K562 (cell line): ENCODE results near the gene ANKMY1. TPM values are rescaled to one million over a fixed set of nuclear protein-coding genes. Genes with fewer than 3 reads are reported as not detected.

Source experiments
- ATAC-seq: fragments of 200-7000 bp; cut with Tn5 transposase; 3 replicates; pipeline ENCODE4 v1.9.1; 2020; ENCODE audit warnings: moderate library complexity
- BruUV-seq: library from RNA; stranded (reverse); fragments of 400-500 nt; replicated peaks from 2 replicates; lab custom pipeline; 2021; lab: Mats Ljungman, UMichigan
- CTCF ChIA-PET: fragments of 300-600 bp; formaldehyde crosslinking; extraction: SDS; loops from one replicate; lab custom pipeline; 2021; ENCODE audit warnings: low intra/inter-chr PET ratio; lab: Yijun Ruan, JAX
- POLR2A ChIA-PET: fragments of 300-600, 350-650 bp; sonication (Branson Sonifier 250); formaldehyde crosslinking; extraction: SDS; loops from one replicate; lab custom pipeline; 2021; ENCODE audit warnings: antibody characterized with exemption, inconsistent platforms; lab: Yijun Ruan, JAX
- DNase-seq, 4 experiments: peaks; one replicate each; pipeline versions ENCODE4 v3.0.0 to v3.0.0-alpha.2; 2011 to 2018; ENCODE audit warnings: low spot score in 3 of 4, mixed read lengths in 3 of 4; ENCODE audit errors: extremely low read depth in 1 of 4
- FAIRE-seq: peaks from 2 replicates; lab custom pipeline; 2011; peaks lifted over from hg19 to GRCh38; lab: Jason Lieb, UNC
- H2AFZ ChIP-seq: 2 replicates; pipeline ENCODE4 v1.6.0; 2011; ENCODE audit warnings: low read depth, low read length, control low read depth, inconsistent platforms
- H3K27ac ChIP-seq: fragments of 200-600 bp; 3 replicates; pipeline ENCODE4 v1.8.0; 2011; ENCODE audit warnings: low read depth, mild to moderate bottlenecking, control low read depth, inconsistent platforms, low read length, moderate library complexity, mixed read lengths; ENCODE audit errors: extremely low read depth
- H3K27me3 ChIP-seq, 2 experiments: fragments of 300-600 bp in 1 of 2; 2 replicates in 1 of 2; 3 replicates in 1 of 2; pipeline versions ENCODE4 v1.6.0 to v1.8.0; 2011; ENCODE audit warnings: inconsistent platforms in 2 of 2, low read length in 2 of 2, mild to moderate bottlenecking in 1 of 2, mixed read lengths in 1 of 2, moderate library complexity in 1 of 2; ENCODE audit not compliant: control insufficient read depth in 2 of 2, insufficient read depth in 2 of 2
- H3K36me3 ChIP-seq: fragments of 300-600 bp; 3 replicates; pipeline ENCODE4 v1.8.0; 2011; ENCODE audit warnings: mild to moderate bottlenecking, low read length, inconsistent platforms; ENCODE audit not compliant: control insufficient read depth, insufficient read depth
- H3K4me1 ChIP-seq, 2 experiments: fragments of 200-600 bp in 1 of 2; replicated peaks in 1 of 2; 2 replicates in 1 of 2; 3 replicates in 1 of 2; pipeline versions ENCODE4 v1.5.1 to v1.8.0; 2011; ENCODE audit warnings: inconsistent platforms in 2 of 2, low read length in 2 of 2, mild to moderate bottlenecking in 1 of 2, mixed read lengths in 1 of 2, moderate library complexity in 1 of 2; ENCODE audit not compliant: control insufficient read depth in 2 of 2, insufficient read depth in 2 of 2
- H3K4me2 ChIP-seq: 2 replicates; pipeline ENCODE4 v1.6.1; 2011; ENCODE audit warnings: low read length, control low read depth, inconsistent platforms, mixed read lengths; ENCODE audit not compliant: insufficient read depth
- H3K4me3 ChIP-seq: fragments of 200-600 bp; sonication (generic), shearing (Covaris generic); 2 replicates; pipeline ENCODE4 v1.5.1; 2016; ENCODE audit warnings: control low read depth, inconsistent platforms
- H3K79me2 ChIP-seq: fragments of 200-600 bp; 3 replicates; pipeline ENCODE4 v1.8.0; 2011; ENCODE audit warnings: low read length, inconsistent platforms; ENCODE audit not compliant: control insufficient read depth, insufficient read depth
- H3K9ac ChIP-seq, 2 experiments: 2 replicates each; pipeline versions ENCODE4 v1.6.0 to v1.6.1; 2011; ENCODE audit warnings: low read depth in 2 of 2, low read length in 2 of 2, control low read depth in 1 of 2, inconsistent platforms in 1 of 2, mild to moderate bottlenecking in 1 of 2, mixed read lengths in 1 of 2; ENCODE audit not compliant: insufficient read depth in 1 of 2
- H3K9me1 ChIP-seq: one replicate; pipeline ENCODE4 v1.6.0; 2011; ENCODE audit warnings: inconsistent platforms, mild to moderate bottlenecking, low read length, moderate library complexity; ENCODE audit not compliant: control insufficient read depth, insufficient read depth
- H3K9me3 ChIP-seq: replicated peaks from 2 replicates; pipeline ENCODE4 v1.5.1; 2011; ENCODE audit warnings: low read depth, low read length, inconsistent platforms; ENCODE audit not compliant: control insufficient read depth, insufficient read depth
- H4K20me1 ChIP-seq: replicated peaks from 2 replicates; pipeline ENCODE4 v1.6.1; 2011; ENCODE audit warnings: low read length, inconsistent platforms, mixed read lengths; ENCODE audit not compliant: control insufficient read depth, insufficient read depth
- FOXA1 ChIP-seq: fragments of 450-650 bp; IDR thresholded peaks from 2 replicates; pipeline ENCODE4 v1.6.1; 2016; ENCODE audit warnings: mild to moderate bottlenecking, borderline replicate concordance
- PHB ChIP-seq: fragments of 250-450 bp; sonication (Bioruptor Pico); IDR thresholded peaks from 2 replicates; pipeline ENCODE4 v1.5.0; 2021
- PHF21A ChIP-seq: fragments of 450-650 bp; IDR thresholded peaks from 2 replicates; pipeline ENCODE4 v1.6.1; 2017; ENCODE audit warnings: low read depth, borderline replicate concordance
- SRSF1 ChIP-seq: fragments of 200-400 bp; formaldehyde crosslinking; IDR thresholded peaks from 2 replicates; pipeline ENCODE4 v1.6.1; 2017; ENCODE audit warnings: mild to moderate bottlenecking, low read depth, low read length, moderate library complexity
- TCFL5 ChIP-seq: fragments of 250-450 bp; sonication (Bioruptor Pico); conservative IDR thresholded peaks from 2 replicates; pipeline ENCODE4 v1.6.1; 2021; ENCODE audit warnings: mild to moderate bottlenecking, moderate library complexity, matching md5 sums
- WHSC1 ChIP-seq: IDR thresholded peaks from one replicate; pipeline ENCODE4 v1.6.1; 2012; ENCODE audit warnings: low read length, control low read depth, inconsistent platforms
- ZNF282 ChIP-seq: sonication (generic); formaldehyde crosslinking; IDR thresholded peaks from 2 replicates; pipeline ENCODE4 v1.8.1; 2023; ENCODE audit warnings: missing genetic modification reagents
- ZNF592 ChIP-seq: fragments of 450-650 bp; IDR thresholded peaks from 2 replicates; pipeline ENCODE4 v1.6.1; 2017; ENCODE audit warnings: antibody characterized with exemption, mild to moderate bottlenecking
- ZNF764 ChIP-seq: fragments of 250-450 bp; sonication (Bioruptor Pico); IDR thresholded peaks from 2 replicates; pipeline ENCODE4 v1.4.0; 2020; ENCODE audit warnings: low read depth, mild to moderate bottlenecking, moderate library complexity
- WGBS: fragments of 100-300 bp; shearing (Covaris generic); methylation state at CpG from one replicate; pipeline ENCODE4 v1.1.6; 2016; ENCODE audit warnings: low coverage, mixed read lengths; ENCODE audit not compliant: insufficient coverage; ENCODE audit errors: missing lambda C conversion rate; 5-methylcytosine and 5-hydroxymethylcytosine counted together
- in situ Hi-C: fragments of 300-500 bp; cut with MboI; formaldehyde crosslinking; loops from 4 replicates; pipeline ENCODE4 v1.15.0; 2018; ENCODE audit warnings: inconsistent platforms, mixed read lengths
- intact Hi-C: fragments of 100-400 bp; cut with micrococcal nuclease; formaldehyde crosslinking; loops from 2 replicates; pipeline ENCODE4 v1.14.2; 2022
- polyA plus RNA-seq, 8 experiments: library from polyadenylated mRNA; depleted of rRNA in 4 of 8; stranded (reverse) in 5 of 8; unstranded in 3 of 8; fragments of >200 nt; fragmentation: Nextera tagmentation in 2 of 8; fragmentation: Illumina TruSeq in 1 of 8; extraction: Ambion mirVana in 2 of 8; extraction: Trizol in 1 of 8; gene quantifications; 2 replicates each; pipeline versions ENCODE4 v1.2.1 to v1.2.3, GENCODE V29; 2011 to 2014; ENCODE audit warnings: inconsistent platforms in 1 of 8, missing spikeins in 1 of 8
- total RNA-seq, 7 experiments: library from RNA; depleted of rRNA in 6 of 7; stranded (reverse); fragments of >200 nt in 6 of 7; fragmentation: Illumina TruSeq in 2 of 7; extraction: Trizol in 2 of 7; gene quantifications; 2 replicates each; pipeline versions ENCODE4 v1.2.1 to v1.2.3, GENCODE V29; 2011 to 2021; ENCODE audit warnings: low replicate concordance in 1 of 7

The ANKMY1 gene
- total and polyA plus RNA-seq, 9 of the 15 experiments (the other 6 are each of a cell fraction or from before 2014, with no cell fraction given) = 0.75 to 15.1 (median 11.7) TPM

GRCh38 chr2:240444464-240444863, 113.3 kb downstream of the ANKMY1 start:
- Histone ChIP-seq H3K9me3 (no peaks in the 10 kb centered on the region), H3K36me3 (no peaks in the 10 kb centered on the region), H3K4me2 (no peak overlapping the region), H3K4me1 (peaks cover 0 to 13% of the 10 kb centered on the region in 2 experiments; a peak in 2 of 5 replicates), H3K9ac (no peak overlapping the region), H2AFZ (no peak overlapping the region), H3K27me3 (peaks cover 0 to 73% of the 10 kb centered on the region in 2 experiments; a peak in 2 of 5 replicates), H4K20me1 (no peaks in the 10 kb centered on the region; the same call in none of the 2 replicates), H3K27ac (no peak overlapping the region), H3K9me1 (no peaks in the 10 kb centered on the region), H3K4me3 (no peak overlapping the region), H3K79me2 (no peaks in the 10 kb centered on the region)
- TF ChIP-seq PHF21A (no peak), WHSC1 (no peak), ZNF764 (CRISPR knock-in tag) (no peak), TCFL5 (CRISPR knock-in tag) (no peak), SRSF1 (no peak), PHB (CRISPR knock-in tag) (no peak), FOXA1 (no peak), ZNF592 (no peak), ZNF282 (CRISPR knock-in tag) (no peak)
- 0% methylated on average over 4 of the region's 16 CpGs for WGBS
- in situ Hi-C loops = no loop called here
- CTCF ChIA-PET = no interaction called here
- POLR2A ChIA-PET = no interaction called here
- FAIRE-seq (no peak), DNase-seq (no peak), ATAC-seq (no peak)
- intact Hi-C loops = no loop called here
- BruUV-seq = no TSS peak
